ENCODE results near the gene FAM216B. TPM values are rescaled to one million over a fixed set of nuclear protein-coding genes. Genes with fewer than 3 reads are reported as not detected.

Gene FAM216B
- total RNA-seq, 1 experiment from 2014 or later, result not detected

DNA sequence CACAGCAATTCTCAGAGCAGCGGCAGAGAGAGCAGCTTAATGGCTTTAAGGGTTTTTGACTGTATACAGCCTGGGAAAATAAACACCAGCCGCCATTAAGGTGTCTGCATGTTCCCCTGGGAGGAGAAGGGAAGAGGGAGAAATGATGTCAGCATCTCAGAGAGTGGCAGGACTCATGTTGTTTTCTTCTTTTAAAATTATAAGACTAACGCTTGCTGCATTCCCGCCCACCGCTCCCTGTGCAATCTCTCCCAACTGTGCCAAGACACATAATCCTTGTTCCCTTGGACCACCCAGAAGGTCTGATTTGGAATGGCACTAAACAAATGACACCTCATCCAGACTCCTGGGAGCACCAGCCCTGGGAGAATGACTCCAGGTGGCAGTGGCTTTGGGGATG lies 27.7 kb upstream of the FAM216B start:
- Histone ChIP-seq H4K20me1 (ENCODE audit: control insufficient read depth, insufficient read depth, insufficient read length) (no peaks in the 10 kb centered on the region), H3K9ac (ENCODE audit: extremely low read depth, insufficient read length, low read length) (no peak overlapping the region), H3K18ac (ENCODE audit: insufficient read length, low read depth, low read length) (no peak overlapping the region), H3K4ac (ENCODE audit: low read depth, low read length) (no peak overlapping the region), H2BK12ac (ENCODE audit: insufficient read length, low read depth, low read length) (no peak overlapping the region), H3K79me1 (ENCODE audit: insufficient read depth, low read depth, low read length, poor library complexity, severe bottlenecking) (no peaks in the 10 kb centered on the region), H2AK5ac (ENCODE audit: insufficient read length, low read length) (no peak overlapping the region), H3K27ac (ENCODE audit: insufficient read length, low read depth, low read length) (no peak overlapping the region), H3K4me1 (ENCODE audit: insufficient read depth, low read length) (peaks cover 2% of the 10 kb centered on the region; the same call in 1 of the 2 replicates), H3K9me3 (ENCODE audit: control insufficient read depth, low read depth, low read length) (no peaks in the 10 kb centered on the region), H2BK5ac (ENCODE audit: insufficient read length, low read length) (no peak overlapping the region), H3K79me2 (ENCODE audit: insufficient read depth, low read length) (no peaks in the 10 kb centered on the region), H3K4me2 (ENCODE audit: insufficient read depth, insufficient read length, low read length) (no peak overlapping the region), H4K91ac (ENCODE audit: insufficient read length, low read depth, low read length) (no peak overlapping the region), H4K5ac (ENCODE audit: insufficient read length, low read depth, low read length) (no peak overlapping the region), H4K8ac (replicated peaks; ENCODE audit: insufficient read length, low read depth, low read length) (no peak overlapping the region), H3T11ph (ENCODE audit: low read length) (no peak overlapping the region), H2AFZ (ENCODE audit: low read length) (no peak overlapping the region), H2BK20ac (ENCODE audit: low read depth, low read length, poor library complexity, severe bottlenecking) (no peak overlapping the region), H3K27me3 (ENCODE audit: insufficient read depth, low read length) (no peaks in the 10 kb centered on the region), H2BK120ac (ENCODE audit: low read depth, low read length, poor library complexity, severe bottlenecking) (no peak overlapping the region), H3K56ac (ENCODE audit: insufficient read length, low read depth, low read length) (no peak overlapping the region), H3K23me2 (ENCODE audit: insufficient read length, low read depth, low read length, poor library complexity, severe bottlenecking) (no peaks in the 10 kb centered on the region), H2BK15ac (ENCODE audit: low read depth, low read length) (no peak overlapping the region), H3K23ac (ENCODE audit: insufficient read length, low read depth, low read length) (no peak overlapping the region), H3K14ac (ENCODE audit: insufficient read depth, low read length) (no peak overlapping the region)
- peaks cover 0 to 10% of the 10 kb centered on the region in 2 experiments; a peak in 1 of 4 replicates for H3K4me1 Mint-ChIP-seq
- no peaks in the 10 kb centered on the region; the same call in 1 of the 2 replicates for H3K27me3 Mint-ChIP-seq (ENCODE audit: low read depth)
- WGBS (ENCODE audit: extremely low coverage, insufficient read length, low lambda C conversion rate), result no CpG with 5 or more reads among the region's 5 CpGs
- H3K36me3 Mint-ChIP-seq (ENCODE audit: insufficient read depth in 1 of 3, low read depth in 3 of 3), result no peaks in the 10 kb centered on the region
- no peak for TF ChIP-seq CTCF (conservative IDR thresholded peaks at IDR 0.05)
- no peak overlapping the region for H3K4me3 Mint-ChIP-seq
- no peak for DNase-seq
- no peak overlapping the region for H3K27ac Mint-ChIP-seq
- H3K9me3 Mint-ChIP-seq, result no peaks in the 10 kb centered on the region

Measured in H9 (cell line).